ENCODE results near the gene TIAM2. TPM values are rescaled to one million over a fixed set of nuclear protein-coding genes. Genes with fewer than 3 reads are reported as not detected.
A peak's percentile ranks its signal among the peaks of the same experiment; 100 is the strongest.
"Not testable (repeated sequence)": the region's sequence is repeated elsewhere in the genome, so short reads cannot be mapped to it uniquely, and the experiment has no call there.

Gene TIAM2
- total RNA-seq, 1 experiment from 2014 or later: 12.9 TPM

- no peak overlapping the region for H3K27ac Mint-ChIP-seq (ENCODE audit: unreplicated experiment)
- no peak for TF ChIP-seq CTCF (IDR thresholded peaks at IDR 0.05; ENCODE audit: unreplicated experiment)
- H3K4me3 Mint-ChIP-seq (ENCODE audit: low read depth, unreplicated experiment): no peak overlapping the region
- no peaks in the 10 kb centered on the region for H3K27me3 Mint-ChIP-seq (ENCODE audit: unreplicated experiment)
- no peaks in the 10 kb centered on the region for H3K4me1 Mint-ChIP-seq (ENCODE audit: low read depth, unreplicated experiment)
- BruUV-seq (replicated peaks): no TSS peak
- H3K9me3 Mint-ChIP-seq (ENCODE audit: low read depth, unreplicated experiment): no peaks in the 10 kb centered on the region
- H3K36me3 Mint-ChIP-seq (ENCODE audit: insufficient read depth, unreplicated experiment): no peaks in the 10 kb centered on the region
- CTCF ChIA-PET: no interaction called here
- no peak for DNase-seq
- intact Hi-C loops (cut with micrococcal nuclease; ENCODE audit: unreplicated experiment): no loop called here
These were observed 269.7 kb downstream of the TIAM2 start for GRCh38 chr6:155264693-155265320.

GRCh38 chr6:155265843-155266535, 270.9 kb downstream of the TIAM2 start:
- intact Hi-C loops (cut with micrococcal nuclease; ENCODE audit: unreplicated experiment): no loop called here
- no peaks in the 10 kb centered on the region for H3K4me1 Mint-ChIP-seq (ENCODE audit: low read depth, unreplicated experiment)
- no TSS peak for BruUV-seq (replicated peaks)
- no peaks in the 10 kb centered on the region for H3K27me3 Mint-ChIP-seq (ENCODE audit: unreplicated experiment)
- no peak for TF ChIP-seq CTCF (IDR thresholded peaks at IDR 0.05; ENCODE audit: unreplicated experiment)
- H3K27ac Mint-ChIP-seq (ENCODE audit: unreplicated experiment): no peak overlapping the region
- CTCF ChIA-PET: no interaction called here
- no peak for DNase-seq
- no peaks in the 10 kb centered on the region for H3K9me3 Mint-ChIP-seq (ENCODE audit: low read depth, unreplicated experiment)
- no peak overlapping the region for H3K4me3 Mint-ChIP-seq (ENCODE audit: low read depth, unreplicated experiment)
- no peaks in the 10 kb centered on the region for H3K36me3 Mint-ChIP-seq (ENCODE audit: insufficient read depth, unreplicated experiment)

GRCh38 chr6:155267411-155267810, 272.3 kb downstream of the TIAM2 start:
- no peaks in the 10 kb centered on the region for H3K9me3 Mint-ChIP-seq (ENCODE audit: low read depth, unreplicated experiment)
- no peak for DNase-seq
- CTCF ChIA-PET: interaction anchor here (0.5 kb wide), 1 partner anchor 284 kb away, joined by 3 read pairs; no protein-coding TSS in a partner anchor
- TF ChIP-seq CTCF (IDR thresholded peaks at IDR 0.05; ENCODE audit: unreplicated experiment): no peak
- no peak overlapping the region for H3K27ac Mint-ChIP-seq (ENCODE audit: unreplicated experiment)
- intact Hi-C loops (cut with micrococcal nuclease; ENCODE audit: unreplicated experiment): no loop called here
- no TSS peak for BruUV-seq (replicated peaks)
- no peak overlapping the region for H3K4me3 Mint-ChIP-seq (ENCODE audit: low read depth, unreplicated experiment)
- no peaks in the 10 kb centered on the region for H3K36me3 Mint-ChIP-seq (ENCODE audit: insufficient read depth, unreplicated experiment)
- no peaks in the 10 kb centered on the region for H3K4me1 Mint-ChIP-seq (ENCODE audit: low read depth, unreplicated experiment)
- no peaks in the 10 kb centered on the region for H3K27me3 Mint-ChIP-seq (ENCODE audit: unreplicated experiment)

- DNase-seq: peak; percentile 20
- H3K27ac Mint-ChIP-seq (ENCODE audit: unreplicated experiment); BruUV-seq (replicated peaks); H3K27me3 Mint-ChIP-seq (ENCODE audit: unreplicated experiment); H3K4me3 Mint-ChIP-seq (ENCODE audit: low read depth, unreplicated experiment); H3K4me1 Mint-ChIP-seq (ENCODE audit: low read depth, unreplicated experiment); CTCF ChIA-PET; H3K9me3 Mint-ChIP-seq (ENCODE audit: low read depth, unreplicated experiment); H3K36me3 Mint-ChIP-seq (ENCODE audit: insufficient read depth, unreplicated experiment); intact Hi-C loops (cut with micrococcal nuclease; ENCODE audit: unreplicated experiment): not testable (repeated sequence)
These were observed 273.2 kb downstream of the TIAM2 start for GRCh38 chr6:155268088-155268867.

Data from Calu3 (cell line).